Stimulated activated CD8-positive, alpha-beta memory T cell treated with anti-CD3 and anti-CD28 coated beads, Interleukin-4, amount 100 ng/mL, for 48 hours (primary cell): ENCODE measurements around the gene ATOSB.
"Not testable (repeated sequence)": the region's sequence is repeated elsewhere in the genome, so short reads cannot be mapped to it uniquely, and the experiment has no call there.

Experiments used
- DNase-seq: peaks from one replicate; pipeline ENCODE4 v3.0.0-alpha.2; 2020

The ATOSB gene, protein sequence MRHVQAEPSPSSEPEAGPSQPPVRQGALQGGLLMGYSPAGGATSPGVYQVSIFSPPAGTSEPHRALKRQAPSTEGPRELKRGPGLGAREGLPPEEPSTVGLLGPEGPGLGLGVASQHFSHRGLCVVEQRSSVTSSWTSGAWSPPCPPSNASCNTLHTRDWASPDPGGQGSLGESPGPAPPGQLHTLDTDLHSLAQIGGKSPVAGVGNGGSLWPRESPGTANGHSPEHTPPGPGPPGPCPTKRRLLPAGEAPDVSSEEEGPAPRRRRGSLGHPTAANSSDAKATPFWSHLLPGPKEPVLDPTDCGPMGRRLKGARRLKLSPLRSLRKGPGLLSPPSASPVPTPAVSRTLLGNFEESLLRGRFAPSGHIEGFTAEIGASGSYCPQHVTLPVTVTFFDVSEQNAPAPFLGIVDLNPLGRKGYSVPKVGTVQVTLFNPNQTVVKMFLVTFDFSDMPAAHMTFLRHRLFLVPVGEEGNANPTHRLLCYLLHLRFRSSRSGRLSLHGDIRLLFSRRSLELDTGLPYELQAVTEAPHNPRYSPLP

DNA sequence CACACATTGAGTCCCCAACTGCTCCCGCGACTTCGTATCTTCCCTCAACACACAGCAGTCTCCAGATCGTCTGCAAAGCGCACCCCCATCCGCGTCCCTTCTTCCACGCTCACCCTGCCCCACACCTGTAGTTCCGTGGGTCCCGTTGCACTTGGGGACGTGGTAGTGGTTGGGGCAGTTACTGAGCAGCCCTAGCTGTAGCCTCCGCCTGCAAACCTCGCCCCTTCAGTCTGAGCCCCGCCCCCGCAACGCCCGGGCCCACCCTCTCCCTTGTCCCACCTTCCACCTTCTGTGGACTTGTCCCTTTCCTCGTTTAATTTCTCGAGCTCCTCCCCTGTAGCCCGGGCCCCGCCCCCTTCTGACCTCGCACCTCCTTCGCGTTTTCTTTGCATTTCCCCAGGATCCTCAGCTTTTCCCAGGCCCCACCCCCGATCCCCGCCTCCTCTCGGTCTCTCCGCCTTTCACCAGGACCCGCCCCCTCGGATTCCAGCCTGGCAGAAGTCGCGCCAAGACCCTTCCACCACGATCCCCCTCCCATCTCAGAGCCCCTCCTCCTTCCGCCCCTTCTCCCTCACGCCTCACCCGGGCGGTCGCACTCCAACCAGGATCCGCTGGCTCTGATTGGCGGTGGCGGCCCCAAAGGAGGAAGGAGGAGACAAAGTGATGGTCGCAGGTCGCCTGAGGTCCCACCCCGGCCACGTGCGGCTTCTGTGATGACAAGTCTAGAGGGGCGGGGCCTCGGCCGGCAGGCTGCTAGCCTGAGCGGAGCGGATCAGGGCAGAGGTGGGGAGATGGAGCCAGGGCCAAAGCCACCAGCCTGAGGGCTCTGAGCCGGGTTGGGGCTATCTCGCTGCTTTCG is at the start of gene ATOSB:
Gene ATOSB (minus strand): TSS at position 183 of the 859 bp plus-strand sequence. CDS start 7,588 bp downstream, outside the sequence.
- peak; percentile 96 for DNase-seq

DNA sequence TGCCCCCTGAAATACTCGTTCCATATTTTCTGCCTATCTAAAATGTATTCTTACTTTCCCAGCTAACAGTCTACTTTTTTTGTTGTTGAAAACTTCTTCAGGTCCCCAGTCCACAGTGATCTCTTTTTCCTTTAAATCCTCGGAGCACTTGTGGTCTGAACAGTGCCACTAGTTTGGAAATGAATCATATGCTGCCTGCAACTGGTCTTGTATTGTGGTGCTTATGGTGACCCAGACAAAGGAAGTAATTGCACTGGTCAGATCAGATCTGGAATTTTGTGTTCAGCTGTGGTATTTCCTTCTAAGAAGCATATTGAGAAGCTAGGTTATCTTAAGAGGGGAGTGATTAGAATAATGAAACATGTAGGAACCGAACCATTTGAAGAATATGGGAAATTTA is 49.0 kb upstream of the ATOSB start:
- no peak for DNase-seq

DNA sequence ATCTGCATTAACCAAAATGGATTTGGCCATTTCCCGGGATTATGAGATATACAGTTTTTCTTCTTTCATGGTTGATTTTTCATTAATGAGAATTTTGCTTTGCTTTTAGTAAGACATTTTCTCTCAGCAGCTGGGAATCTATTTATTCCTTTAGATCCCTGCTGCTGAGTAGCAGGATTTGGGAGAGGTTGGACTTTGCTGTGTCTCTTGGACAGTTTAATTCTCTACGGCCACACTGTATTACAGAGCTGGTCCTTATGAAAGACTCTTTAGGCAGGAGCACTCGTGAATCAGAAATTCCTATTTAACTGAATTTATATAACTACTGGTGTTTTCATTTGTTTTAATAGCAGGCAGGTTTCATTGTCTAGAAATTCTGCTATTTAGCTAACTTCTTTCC is 47.8 kb upstream of the ATOSB start:
- DNase-seq, result no peak

DNA sequence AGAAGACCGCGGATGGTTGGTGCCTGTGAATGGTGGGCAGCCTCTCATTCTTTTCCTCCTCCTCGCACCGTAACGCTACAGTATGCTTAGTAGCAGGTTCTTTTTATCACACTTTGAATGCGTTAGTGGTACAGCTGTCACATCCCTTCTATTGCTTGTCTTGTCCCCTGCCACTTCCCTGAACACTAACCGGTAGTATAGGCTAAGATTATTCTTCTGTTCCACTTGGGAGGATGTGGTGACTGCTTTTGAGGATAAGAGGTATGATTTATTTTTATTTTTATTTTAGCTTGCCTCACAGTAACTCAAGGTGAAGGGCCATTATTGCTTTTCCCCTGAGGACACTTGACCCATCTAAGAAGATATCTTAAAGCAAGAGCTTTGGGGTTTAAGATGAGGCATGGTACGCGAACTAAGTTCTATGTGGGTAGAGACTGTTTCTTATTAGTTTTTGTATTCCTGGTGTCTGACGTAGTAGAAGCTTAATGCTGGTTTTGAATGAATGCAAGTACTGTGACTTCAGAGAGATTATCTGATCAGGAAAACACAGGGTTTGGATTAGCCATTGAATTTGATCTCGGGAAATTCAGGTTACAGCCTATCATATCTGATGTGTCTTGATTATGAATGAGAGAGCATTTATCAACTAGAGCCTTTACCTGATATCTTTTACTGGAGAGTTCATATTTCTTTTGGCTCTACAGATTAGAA is 47.1 kb upstream of the ATOSB start:
- DNase-seq, result no peak

DNA sequence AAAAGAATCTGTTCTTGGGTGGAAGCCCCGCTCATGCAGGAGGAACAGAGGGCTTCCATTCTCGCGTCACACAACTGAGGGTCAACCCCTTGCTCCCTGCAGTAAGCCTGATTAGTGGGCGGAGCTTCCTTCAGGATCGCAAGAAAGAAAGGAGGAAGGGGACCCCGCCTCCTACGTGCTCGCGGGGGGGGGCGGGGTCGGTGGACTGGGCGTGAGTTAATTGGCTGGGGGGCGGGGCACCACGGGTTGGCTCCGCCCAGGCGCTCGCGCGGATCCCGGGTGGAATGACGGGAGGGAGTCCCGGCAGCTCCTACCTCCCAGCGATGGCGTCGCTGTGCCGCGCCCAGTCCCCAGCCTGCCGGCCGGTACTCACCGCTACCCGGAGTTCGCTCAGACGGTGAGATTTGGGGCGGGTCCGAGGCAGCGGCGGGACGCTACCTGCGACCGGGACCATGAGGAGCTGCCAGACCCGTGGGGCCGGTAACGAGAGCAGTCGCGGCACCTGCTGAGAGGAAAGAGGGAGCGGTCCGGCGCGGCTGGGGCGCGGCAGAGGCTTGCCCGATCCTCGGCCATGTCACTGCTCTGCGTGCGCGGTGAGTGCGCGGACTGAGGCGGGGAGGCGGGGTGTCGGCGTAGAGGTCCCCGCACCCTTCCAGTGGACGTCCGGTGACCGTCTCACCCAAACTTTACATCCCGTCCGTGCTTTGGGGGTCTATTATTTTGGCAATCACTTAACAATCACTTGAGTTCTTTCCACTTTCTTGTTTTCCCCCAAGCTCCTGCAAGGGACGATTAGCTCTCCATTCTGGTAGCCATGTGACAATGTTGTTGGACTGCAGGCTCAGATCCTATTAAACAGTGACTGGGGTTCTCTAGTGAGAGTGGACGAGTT is 46.3 kb upstream of the ATOSB start, which contains the start of gene UNC13B:
Gene UNC13B (plus strand): TSS at position 297 of the 892 bp plus-strand sequence. CDS start 275 bp downstream, at position 572.
- peak; percentile 85 for DNase-seq

DNA sequence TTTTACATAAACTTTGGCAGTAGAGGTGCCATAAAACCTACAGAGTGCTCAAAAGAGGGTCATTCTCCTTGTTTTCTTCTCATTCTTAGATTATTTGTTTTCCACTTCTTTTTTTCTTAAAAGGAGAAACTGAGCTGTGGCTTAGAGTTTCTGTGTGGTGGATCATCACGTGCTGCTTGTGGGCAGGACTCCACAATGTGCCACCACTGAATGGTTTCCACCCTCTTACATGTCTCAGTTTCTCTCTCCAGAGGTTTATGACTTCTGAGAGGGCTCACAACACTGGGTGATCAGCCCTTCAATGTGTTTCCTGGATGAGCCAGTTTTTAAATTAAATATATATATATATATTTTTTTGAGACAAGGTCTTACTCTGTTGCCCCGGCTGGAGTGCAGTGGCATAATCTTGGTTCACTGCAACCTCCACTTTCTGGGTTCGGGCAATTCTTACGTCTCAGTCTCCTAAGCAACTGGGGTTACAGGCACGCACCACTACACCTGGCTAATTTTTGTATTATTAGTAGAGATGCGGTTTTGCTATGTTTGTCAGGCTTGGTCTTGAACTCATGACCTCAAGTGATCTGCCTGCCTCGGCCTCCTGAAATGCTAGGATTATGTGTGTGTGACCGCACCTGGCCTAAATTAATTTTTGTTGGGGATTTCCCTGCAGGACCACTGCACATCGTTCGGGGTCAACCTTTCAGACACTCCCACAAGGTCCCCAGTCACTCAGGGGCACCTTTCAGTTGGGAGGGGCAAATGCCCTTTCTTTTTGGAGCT is 43.0 kb upstream of the ATOSB start:
- no peak for DNase-seq

DNA sequence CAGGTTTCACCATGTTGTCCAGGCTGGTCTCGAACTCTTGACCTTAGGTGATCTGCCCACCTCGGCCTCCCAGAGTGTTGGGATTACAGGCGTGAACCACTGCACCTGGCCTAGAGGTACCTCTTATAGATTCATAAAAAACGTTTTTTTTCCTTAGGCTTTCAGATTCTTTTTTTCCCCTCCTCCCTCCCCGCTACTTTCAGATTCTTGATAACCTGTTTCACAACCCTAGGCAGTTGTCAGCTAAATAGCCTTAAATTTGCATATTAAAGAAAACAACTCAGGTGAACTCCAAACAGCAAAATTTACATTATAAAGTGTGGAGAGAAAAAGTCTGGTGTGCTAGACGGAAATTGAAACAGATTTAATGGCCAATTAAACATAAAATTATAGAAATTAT is 42.2 kb upstream of the ATOSB start:
- not testable (repeated sequence) for DNase-seq

DNA sequence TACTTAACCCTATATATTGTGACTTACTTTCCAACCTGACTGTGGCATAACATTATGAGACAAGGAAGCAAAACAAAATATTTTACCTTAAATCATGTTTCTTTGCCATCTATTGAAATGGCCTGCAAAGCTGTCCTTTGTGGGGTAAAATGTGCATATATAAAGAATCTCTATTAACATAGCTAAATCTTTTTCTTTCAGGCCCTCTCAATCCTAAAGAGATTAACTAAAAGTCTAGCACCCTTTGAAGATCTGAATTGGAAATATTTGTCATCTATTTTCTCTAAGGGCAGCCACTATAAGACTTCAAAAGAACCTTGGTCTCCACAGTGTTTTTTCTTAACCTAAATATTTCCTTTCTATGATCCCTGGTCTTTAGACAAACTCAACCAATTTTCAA is 41.1 kb upstream of the ATOSB start:
- no peak for DNase-seq

DNA sequence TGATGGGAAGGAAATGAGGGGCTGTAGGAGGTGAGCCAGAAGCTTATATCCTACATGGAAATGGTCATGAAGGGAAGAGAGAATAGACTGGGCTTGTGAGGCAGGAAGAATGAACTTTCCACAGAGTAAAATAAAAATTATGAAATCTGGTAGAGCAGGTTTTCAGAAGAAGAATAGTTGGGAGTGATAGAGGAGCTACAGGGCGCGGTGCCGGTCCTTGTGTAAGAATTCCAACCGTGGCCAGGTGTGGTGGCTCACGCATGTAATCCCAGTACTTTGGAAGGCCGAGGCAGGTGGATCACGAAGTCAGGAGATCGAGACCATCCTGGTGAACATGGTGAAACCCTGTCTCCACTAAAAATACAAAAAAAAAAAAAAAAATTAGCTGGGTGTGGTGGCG is 37.3 kb upstream of the ATOSB start:
- DNase-seq, result no peak

DNA sequence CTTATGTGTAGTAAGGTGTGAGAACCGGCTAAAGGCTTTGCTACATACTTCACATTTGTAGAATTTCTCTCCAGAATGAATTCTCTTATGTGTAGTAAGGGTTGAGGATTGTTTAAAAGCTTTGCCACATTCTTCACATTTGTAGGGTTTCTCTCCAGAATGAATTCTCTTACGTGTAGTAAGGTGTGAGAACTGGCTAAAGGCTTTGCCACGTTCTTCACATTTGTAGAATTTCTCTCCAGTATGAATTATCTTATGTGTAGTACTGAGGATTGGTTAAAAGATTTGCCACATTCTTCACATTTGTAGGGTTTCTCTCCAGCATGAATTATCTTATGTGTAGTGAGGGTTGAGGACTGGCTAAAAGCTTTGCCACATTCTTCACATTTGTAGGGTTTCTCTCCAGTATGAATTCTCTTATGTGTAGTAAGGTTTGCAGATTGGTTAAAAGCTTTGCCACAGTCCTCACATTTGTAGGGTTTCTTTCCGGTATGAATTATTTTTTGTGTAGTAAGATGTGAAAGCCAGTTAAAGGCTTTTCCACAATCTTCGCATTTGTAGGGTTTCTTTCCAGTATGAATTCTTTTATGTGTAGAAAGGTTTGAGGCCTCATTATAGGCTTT is 32.4 kb upstream of the ATOSB start:
- DNase-seq, result not testable (repeated sequence)

DNA sequence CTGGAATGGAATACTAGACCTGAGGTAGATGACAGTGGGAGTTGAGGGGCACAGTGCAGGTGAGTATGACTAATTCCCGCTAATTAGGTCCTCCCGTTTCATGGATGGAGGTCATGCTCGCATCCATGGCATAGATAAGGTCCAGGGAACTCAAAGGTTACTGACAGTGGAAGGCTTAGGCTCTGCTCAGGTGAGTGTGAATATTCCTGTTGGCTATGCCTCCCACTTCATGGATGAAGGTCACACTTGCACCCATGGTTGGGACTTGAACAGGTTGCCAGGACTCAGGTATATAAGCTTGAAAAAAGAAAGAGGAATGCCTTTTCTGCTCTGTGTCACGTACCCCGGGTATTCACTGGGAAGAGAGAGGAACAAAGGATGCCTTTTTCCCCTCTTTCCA is 26.4 kb upstream of the ATOSB start:
- DNase-seq, result no peak

DNA sequence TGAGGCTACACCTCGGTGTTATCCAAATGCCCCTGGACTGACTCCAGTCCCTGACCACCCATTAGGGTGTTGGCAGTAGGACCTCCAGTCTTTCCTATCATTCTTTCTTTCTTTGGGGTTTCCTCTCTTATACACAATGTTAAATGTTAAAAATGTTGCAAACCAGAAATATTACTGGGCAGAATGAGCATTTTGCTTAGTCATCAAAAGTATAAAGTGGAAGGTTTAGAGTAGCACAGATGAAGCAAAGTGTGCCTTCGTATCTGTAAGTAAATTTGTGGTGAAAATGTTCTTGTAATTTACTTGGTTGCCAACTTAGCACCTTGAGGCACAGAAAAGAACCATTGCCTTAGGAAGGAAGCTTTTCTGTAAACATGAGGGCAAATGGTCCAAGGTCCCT is 24.4 kb upstream of the ATOSB start:
- DNase-seq, result no peak

DNA sequence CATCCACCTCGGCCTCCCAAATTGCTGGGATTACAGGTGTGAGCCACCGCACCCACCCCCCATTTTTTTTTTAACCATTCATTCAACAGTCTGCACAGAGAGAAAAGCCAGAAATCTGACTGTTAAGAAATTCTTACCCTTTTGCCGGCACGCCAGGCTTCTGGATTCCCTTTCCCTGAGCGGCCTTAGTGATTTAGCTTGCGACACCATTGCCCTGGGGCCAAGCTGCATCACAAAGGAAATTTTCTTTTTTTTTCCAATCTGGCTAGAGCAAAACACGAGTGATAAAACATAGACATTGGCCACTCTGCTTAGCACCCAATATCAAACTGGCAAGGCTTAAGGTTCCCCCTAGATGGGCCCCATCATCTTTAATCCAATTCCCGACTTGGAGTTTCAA is 21.2 kb upstream of the ATOSB start:
- no peak for DNase-seq

DNA sequence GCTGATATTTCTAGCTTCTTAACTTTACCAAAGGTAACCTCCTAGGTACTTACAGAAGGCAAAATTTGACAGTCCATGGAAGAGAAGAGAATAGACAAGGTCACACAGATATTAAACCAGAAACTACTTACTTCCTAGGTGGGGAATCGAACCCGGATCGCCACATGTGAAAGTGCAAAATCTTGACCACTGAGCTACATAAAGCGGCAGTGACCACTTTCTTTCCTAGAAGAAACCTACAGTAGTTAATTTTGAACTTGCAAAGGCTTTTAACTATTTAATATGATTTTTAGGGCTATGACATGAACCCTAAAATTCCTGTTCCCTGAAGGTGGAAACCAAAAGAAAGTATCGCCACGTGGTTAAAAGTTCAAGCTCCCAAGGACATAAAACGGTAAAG is 20.3 kb upstream of the ATOSB start:
- DNase-seq, result no peak

DNA sequence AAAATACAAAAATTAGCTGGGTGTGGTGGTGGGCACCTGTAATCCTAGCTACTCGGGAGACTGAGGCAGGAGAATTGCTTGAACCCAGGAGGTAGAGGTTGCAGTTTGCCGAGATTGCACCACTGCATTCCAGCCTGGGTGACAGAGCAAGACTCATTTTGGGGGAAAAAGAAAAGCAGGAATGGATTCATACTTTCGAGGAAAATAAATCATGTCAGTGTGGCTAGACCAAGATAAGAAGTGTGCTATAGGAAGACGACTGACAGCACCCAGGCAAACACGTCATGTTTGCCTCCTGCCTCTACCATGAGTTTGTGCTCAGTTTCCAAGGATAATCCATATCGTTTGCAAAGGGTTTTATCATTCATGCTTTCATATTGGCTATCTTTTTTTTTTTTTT is 19.3 kb upstream of the ATOSB start:
- no peak for DNase-seq

DNA sequence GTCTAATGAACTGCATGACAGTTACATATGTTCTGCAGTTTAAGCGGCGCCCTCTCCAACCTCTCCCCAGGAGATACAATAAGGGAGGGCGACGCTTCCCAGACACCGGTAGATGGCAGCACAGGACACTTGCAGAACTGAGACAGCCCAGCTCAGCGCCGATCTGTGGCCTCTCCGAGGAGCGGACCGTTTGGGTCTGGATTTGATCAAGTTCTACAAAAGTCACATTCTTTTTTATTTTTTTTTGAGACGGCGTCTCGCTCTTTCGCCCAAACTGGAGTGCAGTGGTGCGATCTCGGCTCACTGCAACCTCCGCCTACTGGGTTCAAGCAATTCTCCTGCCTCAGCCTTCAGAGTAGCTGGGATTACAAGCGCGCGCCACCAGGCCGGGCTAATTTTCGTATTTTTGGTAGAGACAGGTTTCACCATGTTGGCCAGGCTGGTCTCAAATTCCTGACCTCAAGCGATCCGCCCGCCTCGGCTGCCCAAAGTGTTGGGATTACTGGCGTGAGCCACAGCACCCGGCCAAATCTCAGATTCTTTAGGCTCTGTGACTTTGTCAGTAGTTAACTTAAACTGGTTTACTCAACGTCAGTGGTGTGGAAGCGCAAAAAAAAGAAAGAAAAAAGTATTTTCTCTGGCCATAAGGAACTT is 1.4 kb upstream of the ATOSB start:
- DNase-seq, result peak; percentile 88

DNA sequence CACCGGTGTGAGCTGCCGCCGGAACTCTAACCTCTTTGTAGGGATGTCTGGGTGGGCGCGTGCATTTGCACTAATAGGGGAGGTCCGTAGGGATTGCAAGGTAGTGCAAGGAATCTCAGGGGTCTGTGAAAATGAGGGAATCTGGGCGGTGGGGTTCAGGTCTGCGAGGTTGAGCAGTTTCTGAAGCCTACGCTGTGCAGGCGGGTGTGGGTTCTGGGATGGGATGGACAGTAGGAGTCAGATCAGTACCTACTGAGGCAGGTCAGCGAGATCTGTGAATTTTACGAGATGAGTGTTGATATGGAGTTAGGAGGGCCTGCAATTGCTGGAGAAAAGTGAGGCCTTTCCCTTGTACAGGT is 856 bp upstream of the ATOSB start:
- no peak for DNase-seq

DNA sequence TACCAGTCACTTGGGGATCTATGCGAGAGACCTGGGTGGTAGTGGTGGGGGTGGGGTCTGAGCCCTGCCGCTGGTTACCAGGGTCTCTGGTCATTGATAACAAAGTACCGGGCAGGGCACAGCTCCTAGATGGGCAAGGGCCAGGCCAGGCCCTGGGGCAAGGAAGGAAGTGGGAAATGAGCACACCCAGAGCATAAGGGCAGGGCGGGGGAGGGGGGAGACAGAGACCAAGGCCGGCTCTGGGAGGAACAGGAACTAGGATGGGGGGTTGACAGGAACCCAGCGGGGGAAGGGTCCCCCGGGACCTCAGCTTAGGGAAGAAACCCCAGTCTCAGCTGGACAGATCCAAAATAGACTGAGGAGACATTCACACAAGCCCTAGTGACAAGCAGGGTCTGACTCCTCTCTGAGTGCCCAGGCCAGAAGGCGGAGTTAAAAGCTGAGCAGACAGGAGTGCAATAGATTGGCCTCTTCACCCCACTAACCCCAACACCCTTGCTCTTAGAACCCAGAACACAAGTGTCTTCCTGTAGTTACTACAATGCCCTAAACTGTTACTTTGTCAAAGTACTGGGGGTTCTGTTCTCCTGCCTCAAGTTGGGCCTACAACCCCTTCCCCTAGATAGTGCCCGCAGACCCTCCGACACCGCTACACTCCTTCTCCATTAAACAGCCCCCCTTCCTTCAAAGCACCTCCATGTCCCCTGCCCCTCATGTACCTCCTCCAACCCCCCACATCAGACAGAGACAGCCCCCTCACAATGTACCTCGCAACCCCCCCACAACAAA is 628 bp downstream of the ATOSB start:
- peak; percentile 57 for DNase-seq

DNA sequence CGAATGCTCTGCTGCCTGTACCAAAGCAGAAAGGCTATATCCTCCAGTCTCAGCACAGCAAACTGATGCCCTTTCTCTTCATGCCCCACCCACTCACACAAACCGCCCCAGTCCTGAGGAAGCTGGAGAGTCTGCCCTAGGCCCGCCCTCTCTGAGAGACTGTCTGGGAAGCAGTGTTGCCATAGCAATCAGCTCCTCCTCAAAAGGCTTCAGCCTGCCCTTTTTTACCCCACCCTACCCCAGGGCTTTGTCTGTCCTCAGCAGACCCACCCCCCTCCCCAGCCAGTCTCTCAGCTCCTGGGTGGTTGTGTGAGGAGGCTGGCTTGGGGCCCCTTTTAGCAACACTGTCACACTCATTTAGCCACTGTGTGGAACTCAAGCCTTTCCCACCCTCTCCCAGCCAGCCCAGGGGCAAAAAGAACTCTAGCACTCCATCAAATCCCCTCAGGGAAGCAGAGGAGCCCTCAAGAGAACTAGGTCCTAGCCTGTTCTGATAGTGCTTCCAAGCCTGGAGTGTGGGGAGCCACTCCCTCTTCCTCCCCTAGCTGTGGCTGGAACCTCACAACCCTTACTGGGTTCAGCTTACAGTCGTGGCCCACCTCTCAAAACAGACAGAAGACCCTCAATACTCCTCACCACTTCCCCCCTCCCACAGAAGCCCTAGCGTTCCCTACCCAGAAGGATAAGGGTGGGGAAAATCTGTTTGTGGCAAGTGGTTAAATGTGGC is 1.4 kb downstream of the ATOSB start:
- DNase-seq, result peak; percentile 77
